Fibroblast of upper back skin (primary cell): Measurements from ENCODE around the gene GNB4.

Experiments used
- DNase-seq: peaks from one replicate; pipeline ENCODE4 v3.0.0-alpha.2; 2013

Gene GNB4

GRCh38 chr3:179451265-179452175 lies at the start of gene GNB4:
Gene GNB4, minus strand, starts transcription at chr3:179451470. Its CDS starts 25,270 bp downstream, at chr3:179426200.
- peak; percentile 89 for DNase-seq

- DNase-seq, result no peak
Measured at GRCh38 chr3:179495483-179495882, 44.2 kb upstream of the GNB4 start.

GRCh38 chr3:179493260-179493659 lies 42.0 kb upstream of the GNB4 start:
- no peak for DNase-seq

- DNase-seq, result no peak
Measured at GRCh38 chr3:179488213-179488612, 36.9 kb upstream of the GNB4 start.

- DNase-seq, result no peak
Measured at GRCh38 chr3:179486806-179487205, 35.5 kb upstream of the GNB4 start.

- DNase-seq, result no peak
Measured at GRCh38 chr3:179482857-179483256, 31.6 kb upstream of the GNB4 start.

GRCh38 chr3:179476215-179476614 lies 24.9 kb upstream of the GNB4 start:
- DNase-seq, result no peak

GRCh38 chr3:179474480-179474879 lies 23.2 kb upstream of the GNB4 start:
- DNase-seq, result no peak

- no peak for DNase-seq
Measured at GRCh38 chr3:179473565-179473964, 22.3 kb upstream of the GNB4 start.

GRCh38 chr3:179464323-179465092 lies 13.2 kb upstream of the GNB4 start:
- DNase-seq, result no peak

GRCh38 chr3:179463319-179463718 lies 12.0 kb upstream of the GNB4 start:
- DNase-seq, result no peak

GRCh38 chr3:179460260-179460659 lies 9.0 kb upstream of the GNB4 start:
- DNase-seq, result no peak

- peak; percentile 18 for DNase-seq
Measured at GRCh38 chr3:179455954-179456353, 4.7 kb upstream of the GNB4 start.

GRCh38 chr3:179454887-179455286 lies 3.6 kb upstream of the GNB4 start:
- peak; percentile 39 for DNase-seq

GRCh38 chr3:179453967-179454366 lies 2.7 kb upstream of the GNB4 start:
- DNase-seq, result no peak

- DNase-seq, result no peak
Measured at GRCh38 chr3:179452872-179453271, 1.6 kb upstream of the GNB4 start.

GRCh38 chr3:179452176-179452564 lies 900 bp upstream of the GNB4 start:
- DNase-seq, result peak; percentile 89

- peak; percentile 33 for DNase-seq
Measured at GRCh38 chr3:179450901-179451264, 387 bp downstream of the GNB4 start.

GRCh38 chr3:179450261-179450701 lies 989 bp downstream of the GNB4 start:
- no peak for DNase-seq

- peak; percentile 31 for DNase-seq
Measured at GRCh38 chr3:179449636-179450035, 1.6 kb downstream of the GNB4 start.

- no peak for DNase-seq
Measured at GRCh38 chr3:179447251-179447650, 4.0 kb downstream of the GNB4 start.

- peak; percentile 47 for DNase-seq
Measured at GRCh38 chr3:179446501-179446900, 4.8 kb downstream of the GNB4 start.

GRCh38 chr3:179438841-179439240 lies 12.4 kb downstream of the GNB4 start:
- DNase-seq, result no peak

GRCh38 chr3:179436517-179436916 lies 14.8 kb downstream of the GNB4 start:
- DNase-seq, result no peak
